Measurements from ENCODE around the gene ZNF17.
A peak's percentile ranks its signal among the peaks of the same experiment; 100 is the strongest.
"Not testable (repeated sequence)": the region's sequence is repeated elsewhere in the genome, so short reads cannot be mapped to it uniquely, and the experiment has no call there.

ZNF17 gene

DNA sequence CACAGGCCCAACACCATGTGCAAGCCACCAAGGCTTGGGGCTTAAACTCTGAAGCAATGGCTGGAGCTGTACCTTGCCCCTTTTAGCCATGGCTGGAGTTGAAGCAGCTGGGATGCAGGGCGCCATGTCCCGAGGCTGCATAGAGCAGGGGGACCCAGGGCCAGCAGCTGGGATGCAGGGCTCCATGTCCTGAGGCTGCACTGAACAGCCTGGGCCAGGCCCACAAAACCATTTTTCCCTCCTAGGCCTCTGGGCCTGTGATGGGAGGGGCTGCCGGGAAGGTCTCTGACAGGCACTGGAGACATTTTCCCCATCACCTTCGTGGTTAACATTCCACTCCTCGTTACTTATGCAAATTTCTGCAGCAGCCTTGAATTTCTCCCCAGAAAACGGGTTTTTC is 36.8 kb upstream of the ZNF17 start:
- Histone ChIP-seq H2BK120ac (ENCODE audit: low read depth, low read length) (no peak overlapping the region), H3K23ac (ENCODE audit: low read length) (no peak overlapping the region), H3K4me1 (ENCODE audit: control insufficient read depth, low read depth, low read length) (no peaks in the 10 kb centered on the region), H3K27ac (ENCODE audit: low read depth, low read length) (no peak overlapping the region), H3K4me2 (ENCODE audit: low read length) (no peak overlapping the region), H2BK15ac (replicated peaks; ENCODE audit: low read depth) (no peak overlapping the region), H3K18ac (ENCODE audit: low read length) (no peak overlapping the region), H3K56ac (ENCODE audit: low read length) (no peak overlapping the region), H4K8ac (ENCODE audit: low read depth, low read length) (no peak overlapping the region), H2AK5ac (ENCODE audit: low read length) (no peak overlapping the region), H4K5ac (ENCODE audit: low read length) (no peak overlapping the region), H3K79me1 (ENCODE audit: low read length) (no peaks in the 10 kb centered on the region), H3K79me2 (ENCODE audit: control insufficient read depth, insufficient read depth, low read length) (no peaks in the 10 kb centered on the region), H3K27me3 (ENCODE audit: insufficient read depth, low read length, poor library complexity) (no peaks in the 10 kb centered on the region), H3K4me3 (ENCODE audit: low read length) (no peak overlapping the region), H3K36me3 (ENCODE audit: control insufficient read depth, insufficient read depth, low read length) (peaks cover 9% of the 10 kb centered on the region), H3K9ac (ENCODE audit: low read length) (no peak overlapping the region), H3K4ac (ENCODE audit: low read depth, low read length) (no peak overlapping the region), H2BK5ac (ENCODE audit: low read length) (no peak overlapping the region)
- no peak for DNase-seq
- WGBS (ENCODE audit: extremely low coverage, insufficient coverage, low lambda C conversion rate) = no CpG with 5 or more reads among the region's 6 CpGs

- H2BK5ac ChIP-seq (ENCODE audit: low read length); H3K9ac ChIP-seq (ENCODE audit: low read length); H2AK5ac ChIP-seq (ENCODE audit: low read length); H3K79me2 ChIP-seq (ENCODE audit: control insufficient read depth, insufficient read depth, low read length); H3K79me1 ChIP-seq (ENCODE audit: low read length); H3K4me2 ChIP-seq (ENCODE audit: low read length); H3K36me3 ChIP-seq (ENCODE audit: control insufficient read depth, insufficient read depth, low read length); DNase-seq; H3K4ac ChIP-seq (ENCODE audit: low read depth, low read length); H2BK15ac ChIP-seq (replicated peaks; ENCODE audit: low read depth); H3K4me1 ChIP-seq (ENCODE audit: control insufficient read depth, low read depth, low read length); H3K23ac ChIP-seq (ENCODE audit: low read length); H2BK120ac ChIP-seq (ENCODE audit: low read depth, low read length); H4K8ac ChIP-seq (ENCODE audit: low read depth, low read length); H3K27ac ChIP-seq (ENCODE audit: low read depth, low read length); H3K27me3 ChIP-seq (ENCODE audit: insufficient read depth, low read length, poor library complexity); H3K56ac ChIP-seq (ENCODE audit: low read length); H3K18ac ChIP-seq (ENCODE audit: low read length); H3K4me3 ChIP-seq (ENCODE audit: low read length); H4K5ac ChIP-seq (ENCODE audit: low read length): not testable (repeated sequence)
- WGBS (ENCODE audit: extremely low coverage, insufficient coverage, low lambda C conversion rate) = no CpG with 5 or more reads among the region's 2 CpGs
Observed at GRCh38 chr19:57374647-57375046, 36.3 kb upstream of the ZNF17 start.

GRCh38 chr19:57376151-57376550 is 34.8 kb upstream of the ZNF17 start:
- no peak overlapping the region for H3K4me3 ChIP-seq (ENCODE audit: low read length)
- H3K4ac ChIP-seq (ENCODE audit: low read depth, low read length) = no peak overlapping the region
- no CpG with 5 or more reads among the region's 6 CpGs for whole genome bisulfite sequencing (ENCODE audit: extremely low coverage, insufficient coverage, low lambda C conversion rate)
- no peak overlapping the region for H3K56ac ChIP-seq (ENCODE audit: low read length)
- no peak overlapping the region for H4K5ac ChIP-seq (ENCODE audit: low read length)
- no peak overlapping the region for H3K27ac ChIP-seq (ENCODE audit: low read depth, low read length)
- no peak overlapping the region for H3K4me2 ChIP-seq (ENCODE audit: low read length)
- H2AK5ac ChIP-seq (ENCODE audit: low read length) = no peak overlapping the region
- H2BK5ac ChIP-seq (ENCODE audit: low read length) = no peak overlapping the region
- peaks cover 9% of the 10 kb centered on the region for H3K36me3 ChIP-seq (ENCODE audit: control insufficient read depth, insufficient read depth, low read length)
- H4K8ac ChIP-seq (ENCODE audit: low read depth, low read length) = no peak overlapping the region
- no peak overlapping the region for H2BK120ac ChIP-seq (ENCODE audit: low read depth, low read length)
- no peaks in the 10 kb centered on the region for H3K79me1 ChIP-seq (ENCODE audit: low read length)
- H3K9ac ChIP-seq (ENCODE audit: low read length) = no peak overlapping the region
- no peaks in the 10 kb centered on the region for H3K79me2 ChIP-seq (ENCODE audit: control insufficient read depth, insufficient read depth, low read length)
- no peak for DNase-seq
- no peak overlapping the region for H3K18ac ChIP-seq (ENCODE audit: low read length)
- H2BK15ac ChIP-seq (replicated peaks; ENCODE audit: low read depth) = no peak overlapping the region
- no peaks in the 10 kb centered on the region for H3K4me1 ChIP-seq (ENCODE audit: control insufficient read depth, low read depth, low read length)
- no peaks in the 10 kb centered on the region for H3K27me3 ChIP-seq (ENCODE audit: insufficient read depth, low read length, poor library complexity)
- no peak overlapping the region for H3K23ac ChIP-seq (ENCODE audit: low read length)

- Histone ChIP-seq H3K4me2 (ENCODE audit: low read length) (no peak overlapping the region), H2BK15ac (replicated peaks; ENCODE audit: low read depth) (no peak overlapping the region), H3K36me3 (ENCODE audit: control insufficient read depth, insufficient read depth, low read length) (peaks cover 6% of the 10 kb centered on the region), H3K18ac (ENCODE audit: low read length) (no peak overlapping the region), H2AK5ac (ENCODE audit: low read length) (no peak overlapping the region), H3K4ac (ENCODE audit: low read depth, low read length) (no peak overlapping the region), H2BK120ac (ENCODE audit: low read depth, low read length) (no peak overlapping the region), H3K79me1 (ENCODE audit: low read length) (no peaks in the 10 kb centered on the region), H3K4me3 (ENCODE audit: low read length) (peak overlapping the region; percentile 26), H3K56ac (ENCODE audit: low read length) (no peak overlapping the region), H3K27me3 (ENCODE audit: insufficient read depth, low read length, poor library complexity) (no peaks in the 10 kb centered on the region), H3K79me2 (ENCODE audit: control insufficient read depth, insufficient read depth, low read length) (no peaks in the 10 kb centered on the region), H3K23ac (ENCODE audit: low read length) (no peak overlapping the region), H3K9ac (ENCODE audit: low read length) (no peak overlapping the region), H4K5ac (ENCODE audit: low read length) (no peak overlapping the region), H2BK5ac (ENCODE audit: low read length) (no peak overlapping the region), H3K27ac (ENCODE audit: low read depth, low read length) (no peak overlapping the region), H4K8ac (ENCODE audit: low read depth, low read length) (no peak overlapping the region), H3K4me1 (ENCODE audit: control insufficient read depth, low read depth, low read length) (no peaks in the 10 kb centered on the region)
- no CpG with 5 or more reads among the region's 3 CpGs for WGBS (ENCODE audit: extremely low coverage, insufficient coverage, low lambda C conversion rate)
- no peak for DNase-seq
Observed at GRCh38 chr19:57377498-57378146, 33.3 kb upstream of the ZNF17 start.

- DNase-seq = no peak
- Histone ChIP-seq H3K27ac (ENCODE audit: low read depth, low read length) (no peak overlapping the region), H3K27me3 (ENCODE audit: insufficient read depth, low read length, poor library complexity) (no peaks in the 10 kb centered on the region), H3K23ac (ENCODE audit: low read length) (no peak overlapping the region), H4K8ac (ENCODE audit: low read depth, low read length) (no peak overlapping the region), H3K56ac (ENCODE audit: low read length) (no peak overlapping the region), H2BK120ac (ENCODE audit: low read depth, low read length) (no peak overlapping the region), H3K79me1 (ENCODE audit: low read length) (no peaks in the 10 kb centered on the region), H3K9ac (ENCODE audit: low read length) (no peak overlapping the region), H3K4ac (ENCODE audit: low read depth, low read length) (no peak overlapping the region), H2BK15ac (replicated peaks; ENCODE audit: low read depth) (no peak overlapping the region), H3K36me3 (ENCODE audit: control insufficient read depth, insufficient read depth, low read length) (peaks cover 4% of the 10 kb centered on the region), H4K5ac (ENCODE audit: low read length) (no peak overlapping the region), H3K4me1 (ENCODE audit: control insufficient read depth, low read depth, low read length) (no peaks in the 10 kb centered on the region), H3K4me3 (ENCODE audit: low read length) (no peak overlapping the region), H2BK5ac (ENCODE audit: low read length) (no peak overlapping the region), H3K4me2 (ENCODE audit: low read length) (no peak overlapping the region), H3K18ac (ENCODE audit: low read length) (no peak overlapping the region), H3K79me2 (ENCODE audit: control insufficient read depth, insufficient read depth, low read length) (no peaks in the 10 kb centered on the region), H2AK5ac (ENCODE audit: low read length) (no peak overlapping the region)
Observed at GRCh38 chr19:57380923-57381322, 30.0 kb upstream of the ZNF17 start.

DNA sequence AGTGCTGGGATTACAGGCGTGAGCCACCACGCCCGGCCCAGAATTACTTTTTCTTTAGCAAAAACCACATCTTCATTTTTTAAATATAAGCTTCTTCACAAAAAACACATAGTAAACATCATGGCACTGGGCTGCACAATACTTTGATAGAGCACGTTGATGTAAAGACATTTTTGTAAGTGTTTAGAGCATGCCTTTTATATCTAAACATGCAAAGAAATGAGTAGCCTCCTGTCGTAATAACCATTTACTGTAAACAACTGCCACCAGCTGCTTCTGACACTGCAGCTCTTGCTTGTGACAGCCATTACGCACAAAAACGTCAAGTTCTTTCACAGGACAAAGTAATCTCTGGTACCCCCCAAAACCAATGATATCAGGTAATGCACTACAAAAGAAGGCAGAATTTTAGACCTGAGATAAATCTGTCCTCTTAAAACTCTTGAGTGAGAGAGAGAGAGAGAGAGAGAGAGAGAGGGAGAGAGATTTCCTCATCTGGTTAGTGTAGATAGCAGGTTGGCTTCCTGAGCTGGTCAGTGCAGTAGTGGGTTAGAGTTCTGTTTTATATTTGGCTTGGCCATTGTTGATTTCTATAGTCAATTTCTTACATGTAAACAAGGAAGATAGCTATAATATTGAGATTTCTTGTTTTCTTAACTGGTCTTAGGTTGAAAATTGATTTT is 28.0 kb upstream of the ZNF17 start:
- Histone ChIP-seq H3K27me3 (ENCODE audit: insufficient read depth, low read length, poor library complexity) (no peaks in the 10 kb centered on the region), H3K56ac (ENCODE audit: low read length) (no peak overlapping the region), H3K4me3 (ENCODE audit: low read length) (no peak overlapping the region), H3K23ac (ENCODE audit: low read length) (no peak overlapping the region), H4K5ac (ENCODE audit: low read length) (no peak overlapping the region), H2BK5ac (ENCODE audit: low read length) (no peak overlapping the region), H2BK15ac (replicated peaks; ENCODE audit: low read depth) (no peak overlapping the region), H3K9ac (ENCODE audit: low read length) (no peak overlapping the region), H3K79me2 (ENCODE audit: control insufficient read depth, insufficient read depth, low read length) (no peaks in the 10 kb centered on the region), H3K27ac (ENCODE audit: low read depth, low read length) (no peak overlapping the region), H2AK5ac (ENCODE audit: low read length) (no peak overlapping the region), H3K36me3 (ENCODE audit: control insufficient read depth, insufficient read depth, low read length) (no peaks in the 10 kb centered on the region), H2BK120ac (ENCODE audit: low read depth, low read length) (no peak overlapping the region), H3K4me1 (ENCODE audit: control insufficient read depth, low read depth, low read length) (no peaks in the 10 kb centered on the region), H3K4me2 (ENCODE audit: low read length) (no peak overlapping the region), H4K8ac (ENCODE audit: low read depth, low read length) (no peak overlapping the region), H3K4ac (ENCODE audit: low read depth, low read length) (no peak overlapping the region), H3K18ac (ENCODE audit: low read length) (no peak overlapping the region), H3K79me1 (ENCODE audit: low read length) (no peaks in the 10 kb centered on the region)
- DNase-seq = no peak
- WGBS (ENCODE audit: extremely low coverage, insufficient coverage, low lambda C conversion rate) = no CpG with 5 or more reads among the region's 7 CpGs

Data from mesendoderm (in vitro differentiated cells).